OCI-LY7 (cell line): Measurements from ENCODE around the gene CELF4.

Experiments
- EZH2phosphoT487 ChIP-seq: fragments of 200-600 bp; sonication (generic); IDR thresholded peaks from 2 replicates; pipeline ENCODE4 v1.6.1; 2018; ENCODE audit warnings: low read depth, borderline replicate concordance, mild to moderate bottlenecking, mixed run types, antibody characterized with exemption, low read length, moderate library complexity, mixed read lengths
- TF ChIP-seq, protein P1 (sequence below): fragments of 200-600 bp; sonication (generic); conservative IDR thresholded peaks from 2 replicates; pipeline ENCODE4 v1.5.1; 2014; ENCODE audit warnings: mild to moderate bottlenecking, antibody characterized with exemption, low read length, moderate library complexity, mixed read lengths

GRCh38 chr18:37578886-37579513 lies 13.4 kb upstream of the CELF4 start:
- TF ChIP-seq, protein P1, sequence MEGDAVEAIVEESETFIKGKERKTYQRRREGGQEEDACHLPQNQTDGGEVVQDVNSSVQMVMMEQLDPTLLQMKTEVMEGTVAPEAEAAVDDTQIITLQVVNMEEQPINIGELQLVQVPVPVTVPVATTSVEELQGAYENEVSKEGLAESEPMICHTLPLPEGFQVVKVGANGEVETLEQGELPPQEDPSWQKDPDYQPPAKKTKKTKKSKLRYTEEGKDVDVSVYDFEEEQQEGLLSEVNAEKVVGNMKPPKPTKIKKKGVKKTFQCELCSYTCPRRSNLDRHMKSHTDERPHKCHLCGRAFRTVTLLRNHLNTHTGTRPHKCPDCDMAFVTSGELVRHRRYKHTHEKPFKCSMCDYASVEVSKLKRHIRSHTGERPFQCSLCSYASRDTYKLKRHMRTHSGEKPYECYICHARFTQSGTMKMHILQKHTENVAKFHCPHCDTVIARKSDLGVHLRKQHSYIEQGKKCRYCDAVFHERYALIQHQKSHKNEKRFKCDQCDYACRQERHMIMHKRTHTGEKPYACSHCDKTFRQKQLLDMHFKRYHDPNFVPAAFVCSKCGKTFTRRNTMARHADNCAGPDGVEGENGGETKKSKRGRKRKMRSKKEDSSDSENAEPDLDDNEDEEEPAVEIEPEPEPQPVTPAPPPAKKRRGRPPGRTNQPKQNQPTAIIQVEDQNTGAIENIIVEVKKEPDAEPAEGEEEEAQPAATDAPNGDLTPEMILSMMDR: peak; percentile 57
- TF ChIP-seq EZH2phosphoT487: no peak
